A549 treated with AZD9567 at 1 μM for 4 hours (cell line): ENCODE measurements around the gene GPR152. TPM values are rescaled to one million over a fixed set of nuclear protein-coding genes. Genes with fewer than 3 reads are reported as not detected.

Experiments used
- total RNA-seq: library from RNA; stranded (reverse); fragments of 200-300 nt; extraction: Qiagen RNA extraction; gene quantifications from 5 replicates; pipeline ENCODE4 v1.2.3, GENCODE V29; 2022; ENCODE audit not compliant: insufficient read depth

The GPR152 gene, protein sequence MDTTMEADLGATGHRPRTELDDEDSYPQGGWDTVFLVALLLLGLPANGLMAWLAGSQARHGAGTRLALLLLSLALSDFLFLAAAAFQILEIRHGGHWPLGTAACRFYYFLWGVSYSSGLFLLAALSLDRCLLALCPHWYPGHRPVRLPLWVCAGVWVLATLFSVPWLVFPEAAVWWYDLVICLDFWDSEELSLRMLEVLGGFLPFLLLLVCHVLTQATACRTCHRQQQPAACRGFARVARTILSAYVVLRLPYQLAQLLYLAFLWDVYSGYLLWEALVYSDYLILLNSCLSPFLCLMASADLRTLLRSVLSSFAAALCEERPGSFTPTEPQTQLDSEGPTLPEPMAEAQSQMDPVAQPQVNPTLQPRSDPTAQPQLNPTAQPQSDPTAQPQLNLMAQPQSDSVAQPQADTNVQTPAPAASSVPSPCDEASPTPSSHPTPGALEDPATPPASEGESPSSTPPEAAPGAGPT
- total RNA-seq: 0.06 to 0.07 TPM in 2 of 5 replicates, not detected in the others

DNA sequence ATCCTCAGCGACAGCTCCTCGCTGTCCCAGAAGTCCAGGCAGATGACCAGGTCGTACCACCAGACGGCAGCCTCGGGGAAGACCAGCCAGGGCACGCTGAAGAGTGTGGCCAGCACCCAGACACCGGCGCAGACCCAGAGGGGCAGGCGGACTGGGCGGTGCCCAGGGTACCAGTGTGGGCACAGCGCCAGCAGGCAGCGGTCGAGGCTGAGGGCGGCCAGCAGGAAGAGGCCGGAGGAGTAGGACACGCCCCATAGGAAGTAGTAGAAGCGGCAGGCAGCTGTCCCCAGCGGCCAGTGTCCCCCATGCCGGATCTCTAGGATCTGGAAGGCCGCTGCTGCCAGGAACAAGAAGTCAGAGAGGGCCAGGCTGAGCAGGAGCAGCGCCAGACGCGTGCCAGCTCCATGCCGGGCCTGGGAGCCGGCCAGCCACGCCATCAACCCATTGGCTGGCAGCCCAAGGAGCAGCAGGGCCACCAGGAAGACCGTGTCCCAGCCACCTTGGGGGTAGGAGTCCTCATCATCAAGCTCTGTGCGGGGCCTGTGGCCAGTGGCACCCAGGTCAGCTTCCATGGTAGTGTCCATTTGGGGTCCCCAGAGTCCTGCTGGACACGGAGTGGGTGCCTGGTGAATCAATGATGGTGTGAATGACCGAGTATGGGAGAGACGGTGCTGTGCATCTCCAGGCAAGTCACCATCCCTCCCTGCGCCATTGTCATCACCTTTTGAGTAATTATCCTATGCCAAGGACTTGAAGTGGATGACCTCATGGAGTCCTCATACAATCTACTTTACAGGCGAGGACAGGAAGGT is at the start of gene GPR152:
TSS of gene GPR152 (minus strand) at position 589 of the 812 bp plus-strand sequence. CDS start at position 584, 5 bp downstream.

GRCh38 chr11:67482827-67483798 is 30.6 kb upstream of the GPR152 start, which contains the start of gene AIP:
Gene AIP (plus strand): TSS chr11:67483026. CDS start chr11:67483159, 133 bp downstream.

DNA sequence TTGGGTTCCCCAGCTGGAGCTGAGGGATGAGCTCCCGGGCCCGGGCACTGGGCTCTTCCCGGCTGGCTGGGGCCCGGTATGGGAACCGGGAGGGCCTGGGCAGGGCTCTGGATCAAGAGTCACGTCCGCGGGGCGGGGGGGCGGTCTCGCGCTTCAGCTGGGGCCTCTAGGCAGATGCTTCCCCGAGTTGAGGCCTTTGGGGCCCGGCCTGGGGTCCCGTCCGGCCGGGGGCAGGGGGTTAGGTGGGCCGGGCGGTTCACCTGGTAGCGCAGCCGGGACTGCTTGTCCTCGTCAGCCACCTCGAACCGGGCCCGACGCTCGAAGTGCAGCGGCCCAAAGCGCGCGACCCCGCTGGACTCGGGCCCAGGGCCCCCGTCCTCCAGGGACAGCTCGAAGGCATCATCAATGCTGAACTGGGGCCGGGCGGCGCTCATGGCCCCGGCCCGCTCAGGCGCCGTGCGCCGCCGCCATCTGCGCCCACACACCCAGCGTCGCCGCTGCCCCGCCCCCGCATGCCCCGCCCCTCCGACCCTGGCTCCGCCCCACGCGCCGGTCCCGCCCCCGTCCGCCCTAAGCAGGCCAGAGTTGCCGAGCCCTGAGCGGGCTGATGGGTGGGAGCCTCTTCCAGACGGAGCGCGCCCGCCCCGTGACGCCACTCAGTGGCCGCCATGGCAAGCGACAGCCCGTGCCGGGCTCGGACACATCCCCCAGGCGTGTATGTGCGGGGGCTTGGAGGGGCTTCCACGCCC is 16.4 kb upstream of the GPR152 start, which contains the start of gene TMEM134:
TSS of gene TMEM134 (minus strand) at position 493 of the 749 bp plus-strand sequence. CDS start at position 434, 59 bp downstream.

DNA sequence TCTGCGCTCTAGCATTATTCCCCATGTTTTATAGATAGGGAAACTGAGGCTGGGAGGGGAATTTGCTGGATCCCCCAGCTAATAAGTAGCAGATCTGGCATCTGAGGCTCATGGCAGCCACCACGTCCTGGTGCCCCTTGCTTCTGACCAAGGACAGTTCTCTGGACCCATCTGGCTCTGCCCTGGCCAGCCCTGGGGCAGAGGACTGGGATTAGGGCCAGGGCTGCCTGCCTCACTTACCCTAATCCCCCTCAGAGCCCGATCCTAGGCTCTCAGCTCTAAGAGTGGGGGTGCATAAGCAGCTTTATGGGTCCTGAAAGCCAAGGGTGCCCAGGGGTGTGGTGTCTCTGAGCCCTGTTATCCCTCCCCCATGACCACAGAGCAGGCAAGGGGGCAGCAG is 2.5 kb upstream of the GPR152 start, which contains the start of gene CABP4:
TSS of gene CABP4 (plus strand) at position 301 of the 400 bp plus-strand sequence. CDS start at position 371, 70 bp downstream.

DNA sequence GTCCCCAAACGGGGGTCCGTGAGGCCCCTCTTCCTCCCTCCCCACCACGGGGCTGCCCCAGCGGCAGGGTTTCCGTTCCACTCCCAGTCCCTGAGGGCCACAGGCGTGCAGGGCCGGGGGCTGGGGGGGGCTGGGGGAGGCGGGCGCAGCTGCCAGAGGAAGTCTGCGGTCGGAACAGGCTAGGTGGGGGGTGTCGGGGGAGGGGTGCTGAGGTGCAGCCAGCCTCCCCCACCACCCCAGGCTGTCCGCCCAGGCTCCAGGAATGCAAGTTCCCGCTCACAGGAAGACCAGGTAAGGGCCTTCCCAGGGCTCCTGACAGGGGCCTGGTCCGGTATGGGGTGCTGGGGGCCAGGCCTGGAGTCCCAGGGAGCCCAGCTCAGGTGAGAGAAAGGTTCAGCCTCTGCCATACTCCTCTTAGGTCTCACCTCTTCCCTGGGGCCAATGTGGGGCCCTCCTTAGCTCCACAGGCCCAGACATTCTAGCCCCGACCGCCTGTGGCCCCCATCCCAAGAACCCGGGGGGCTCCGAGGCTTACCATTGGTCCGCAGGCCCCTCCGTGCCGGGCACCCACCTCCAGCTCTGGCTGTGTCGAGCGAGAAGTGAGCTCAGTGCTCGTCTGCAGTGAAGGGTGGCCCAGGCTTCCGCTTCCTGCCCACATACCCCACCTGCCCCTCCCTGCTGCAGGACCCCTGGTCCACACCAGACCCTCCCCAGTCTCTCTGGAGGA is 15.3 kb downstream of the GPR152 start, which contains the start of gene PTPRCAP:
TSS of gene PTPRCAP (minus strand) at position 601 of the 727 bp plus-strand sequence. CDS start at position 538, 63 bp downstream.

DNA sequence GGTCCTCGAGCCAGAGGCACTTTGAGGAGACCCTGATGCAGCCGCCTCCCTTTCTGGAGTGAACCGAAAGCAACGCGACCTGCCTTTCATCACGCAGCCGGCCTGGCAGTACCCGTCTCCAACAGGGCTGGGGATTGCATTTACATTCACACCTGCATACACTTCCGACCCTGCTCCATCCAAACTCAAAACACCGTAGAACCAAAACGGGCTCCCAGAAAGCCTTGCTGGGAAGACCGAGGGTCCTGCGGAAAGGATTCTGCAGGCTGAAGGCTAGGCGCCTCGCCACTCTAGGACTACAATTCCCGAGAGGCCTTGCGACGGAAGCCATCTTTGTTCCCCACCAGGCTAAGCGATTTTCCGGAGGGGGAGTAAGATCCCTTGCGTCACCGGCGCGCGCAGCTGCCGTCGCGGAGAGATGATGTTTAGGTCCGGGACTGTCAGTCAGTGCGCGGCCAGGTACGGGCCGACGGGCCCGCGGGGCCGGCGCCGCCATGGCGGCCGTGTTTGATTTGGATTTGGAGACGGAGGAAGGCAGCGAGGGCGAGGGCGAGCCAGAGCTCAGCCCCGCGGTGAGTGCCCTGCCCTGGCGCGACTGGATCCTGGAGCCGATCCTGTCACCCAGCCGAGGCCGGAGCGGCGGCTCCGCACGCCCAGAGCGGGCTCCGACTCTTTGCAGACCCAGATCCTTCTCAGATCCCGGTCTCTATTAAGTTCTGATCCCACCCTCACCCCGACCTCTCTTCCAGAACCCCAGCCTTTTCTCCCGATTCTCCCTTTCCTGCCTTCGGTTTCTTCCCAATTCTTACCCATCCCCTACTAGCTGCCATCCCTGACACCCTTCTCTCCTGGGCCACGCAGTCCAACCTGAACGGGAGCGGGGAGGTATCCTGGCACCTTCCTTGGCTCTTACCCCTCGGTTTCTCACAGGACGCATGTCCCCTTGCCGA is 24.2 kb downstream of the GPR152 start, which contains the start of gene RPS6KB2:
TSS of gene RPS6KB2 (plus strand) at position 443 of the 950 bp plus-strand sequence. CDS start at position 495, 52 bp downstream.

GRCh38 chr11:67415501-67416304 is 36.8 kb downstream of the GPR152 start, which contains the start of gene CARNS1:
Gene CARNS1 (plus strand): TSS chr11:67415678. CDS start chr11:67416200, 522 bp downstream.

GRCh38 chr11:67401495-67402191 is 50.9 kb downstream of the GPR152 start, which contains the start of gene PPP1CA:
Gene PPP1CA (minus strand): TSS chr11:67401858. CDS start chr11:67401782, 76 bp downstream.

Other genes with a start within 250 kb of the GPR152 start
- gene GRK2, start 186.3 kb downstream of the GPR152 start, total RNA-seq: 36.6 to 43.3 TPM (median 41.4 TPM) in 5 replicates
- gene ANKRD13D, start 163.4 kb downstream of the GPR152 start, total RNA-seq: 24.8 to 27.6 TPM (median 26.4 TPM) in 5 replicates
- 15.9 to 30.1 TPM (median 26.4 TPM) in 5 replicates for gene SSH3, start 149.2 kb downstream of the GPR152 start, total RNA-seq
- gene POLD4, start 99.2 kb downstream of the GPR152 start, total RNA-seq: 167 to 237 TPM (median 225 TPM) in 5 replicates
- 22.8 to 42.8 TPM (median 40.4 TPM) in 5 replicates for gene CLCF1, start 79.1 kb downstream of the GPR152 start, total RNA-seq
- gene RAD9A, start 60.7 kb downstream of the GPR152 start, total RNA-seq: 22.4 to 31.6 TPM (median 29.7 TPM) in 5 replicates
- gene PPP1CA, start 50.9 kb downstream of the GPR152 start, total RNA-seq: 263 to 306 TPM (median 277 TPM) in 5 replicates
- 0.08 to 0.17 TPM (median 0.15 TPM) in 3 of 5 replicates, not detected in the others for gene TBC1D10C, start 48.6 kb downstream of the GPR152 start, total RNA-seq
- gene CARNS1, start 37.1 kb downstream of the GPR152 start, total RNA-seq: 0.15 to 0.23 TPM (median 0.17 TPM) in 4 of 5 replicates, not detected in the other
- gene RPS6KB2, start 24.2 kb downstream of the GPR152 start, total RNA-seq: 46.8 to 55.2 TPM (median 50.2 TPM) in 5 replicates
- gene PTPRCAP, start 15.0 kb downstream of the GPR152 start, total RNA-seq: 0.14 to 0.63 TPM (median 0.43 TPM) in 4 of 5 replicates, not detected in the other
- gene CORO1B, start 9.3 kb downstream of the GPR152 start, total RNA-seq: 54.1 to 65.0 TPM (median 59.3 TPM) in 5 replicates
- gene CABP4, start 2.6 kb upstream of the GPR152 start, total RNA-seq: not detected in 5 replicates
- gene TMEM134, start 16.5 kb upstream of the GPR152 start, total RNA-seq: 33.3 to 67.5 TPM (median 61.7 TPM) in 5 replicates
- 31.9 to 47.6 TPM (median 46.3 TPM) in 5 replicates for gene AIP, start 30.3 kb upstream of the GPR152 start, total RNA-seq
- gene PITPNM1, start 52.6 kb upstream of the GPR152 start, total RNA-seq: 25.4 to 46.8 TPM (median 41.3 TPM) in 5 replicates
- gene CDK2AP2, start 55.4 kb upstream of the GPR152 start, total RNA-seq: 71.4 to 89.7 TPM (median 88.5 TPM) in 5 replicates
- not detected in 5 replicates for gene CABP2, start 70.7 kb upstream of the GPR152 start, total RNA-seq
- gene GSTP1, start 131.1 kb upstream of the GPR152 start, total RNA-seq: 1,433 to 1,729 TPM (median 1,718 TPM) in 5 replicates
- 115 to 157 TPM (median 156 TPM) in 5 replicates for gene NDUFV1, start 154.2 kb upstream of the GPR152 start, total RNA-seq
- 3.1 to 17.8 TPM (median 15.7 TPM) in 5 replicates for gene NUDT8, start 177.2 kb upstream of the GPR152 start, total RNA-seq
- gene TBX10, start 187.0 kb upstream of the GPR152 start, total RNA-seq: not detected in 5 replicates
- 0.93 to 1.6 TPM (median 1.2 TPM) in 4 of 5 replicates, not detected in the other for gene ACY3, start 198.0 kb upstream of the GPR152 start, total RNA-seq
- gene ALDH3B2, start 221.9 kb upstream of the GPR152 start, total RNA-seq: 0.06 to 0.18 TPM in 2 of 5 replicates, not detected in the others